HepG2 (cell line): Measurements from ENCODE around the gene PIGA. TPM values are rescaled to one million over a fixed set of nuclear protein-coding genes. Genes with fewer than 3 reads are reported as not detected.
A peak's percentile ranks its signal among the peaks of the same experiment; 100 is the strongest.

Source experiments
- CHD4 ChIP-seq: fragments of 200-600 bp; sonication (generic); IDR thresholded peaks from 2 replicates; pipeline ENCODE4 v1.7.0; 2017; ENCODE audit warnings: mild to moderate bottlenecking, low read length, borderline replicate concordance
- ETV6 ChIP-seq: sonication (generic); formaldehyde crosslinking; conservative IDR thresholded peaks from 2 replicates; pipeline ENCODE4 v1.4.0; 2020; ENCODE audit warnings: missing genetic modification reagents
- EZH2 ChIP-seq: conservative IDR thresholded peaks from 2 replicates; pipeline ENCODE4 v1.6.1; 2012; ENCODE audit warnings: mild to moderate bottlenecking, low read depth, low read length, moderate library complexity
- FOSL2 ChIP-seq: sonication (generic); formaldehyde crosslinking; IDR thresholded peaks from 2 replicates; pipeline ENCODE4 v1.4.0; 2020; ENCODE audit warnings: missing genetic modification reagents
- GTF3A ChIP-seq: sonication (generic); formaldehyde crosslinking; conservative IDR thresholded peaks from 2 replicates; pipeline ENCODE4 v1.4.0; 2020; ENCODE audit warnings: mild to moderate bottlenecking, missing genetic modification reagents
- NR2C2 ChIP-seq: sonication (generic); formaldehyde crosslinking; IDR thresholded peaks from 2 replicates; pipeline ENCODE4 v1.4.0; 2020; ENCODE audit warnings: missing genetic modification reagents, mild to moderate bottlenecking, moderate library complexity, borderline replicate concordance
- REPIN1 ChIP-seq: sonication (generic); formaldehyde crosslinking; IDR thresholded peaks from 2 replicates; pipeline ENCODE4 v1.8.0; 2022; ENCODE audit warnings: missing genetic modification reagents, low read depth, mild to moderate bottlenecking, borderline replicate concordance
- TCF12 ChIP-seq, 2 experiments: fragments of 450-650 bp in 1 of 2; sonication (generic) in 1 of 2; formaldehyde crosslinking in 1 of 2; IDR thresholded peaks; 2 replicates each; pipeline versions ENCODE4 v1.6.1 to v1.8.0; 2017 to 2022; ENCODE audit warnings: antibody characterized with exemption in 1 of 2, mild to moderate bottlenecking in 1 of 2, missing genetic modification reagents in 1 of 2, moderate library complexity in 1 of 2
- ZNF230 ChIP-seq: sonication (generic); formaldehyde crosslinking; IDR thresholded peaks from 2 replicates; pipeline ENCODE4 v1.4.0; 2020; ENCODE audit warnings: mild to moderate bottlenecking, missing genetic modification reagents
- ZNF773 ChIP-seq: sonication (generic); formaldehyde crosslinking; IDR thresholded peaks from 2 replicates; pipeline ENCODE4 v1.4.0; 2020; ENCODE audit warnings: missing genetic modification reagents, borderline replicate concordance
- polyA plus RNA-seq, 8 experiments: library from polyadenylated mRNA; depleted of rRNA in 3 of 8; stranded (reverse) in 7 of 8; unstranded in 1 of 8; fragments of >200 nt; fragmentation: Illumina TruSeq in 4 of 8; extraction: Trizol in 4 of 8; gene quantifications; 2 replicates each; pipeline versions ENCODE4 v1.2.1 to v1.2.3, GENCODE V29; 2011 to 2016; ENCODE audit warnings: low read depth in 4 of 8, missing spikeins in 1 of 8, mixed read lengths in 1 of 8; ENCODE audit not compliant: insufficient read depth in 1 of 8
- total RNA-seq, 5 experiments: library from RNA; depleted of rRNA; stranded (reverse); fragments of >200 nt; fragmentation: Illumina TruSeq; extraction: Trizol; gene quantifications; 2 replicates each; pipeline ENCODE4 v1.2.3, GENCODE V29; 2016; ENCODE audit warnings: low read depth in 1 of 5
- TF ChIP-seq, protein P1 (sequence below): sonication (generic); formaldehyde crosslinking; IDR thresholded peaks from 2 replicates; pipeline ENCODE4 v1.4.0; 2020; ENCODE audit warnings: mild to moderate bottlenecking, missing genetic modification reagents, borderline replicate concordance
- TF ChIP-seq, protein P2 (sequence below): sonication (generic); formaldehyde crosslinking; conservative IDR thresholded peaks from 2 replicates; pipeline ENCODE4 v1.4.0; 2020; ENCODE audit warnings: mild to moderate bottlenecking, missing genetic modification reagents, moderate library complexity
- TF ChIP-seq, protein P3 (sequence below): sonication (generic); formaldehyde crosslinking; IDR thresholded peaks from 2 replicates; pipeline ENCODE4 v1.4.0; 2020; ENCODE audit warnings: mild to moderate bottlenecking, missing genetic modification reagents, borderline replicate concordance

The PIGA gene
- total and polyA plus RNA-seq, 2 of the 13 experiments (the other 11 are each of a cell fraction or from before 2014, with no cell fraction given), result 6.0 to 13.0 TPM

DNA sequence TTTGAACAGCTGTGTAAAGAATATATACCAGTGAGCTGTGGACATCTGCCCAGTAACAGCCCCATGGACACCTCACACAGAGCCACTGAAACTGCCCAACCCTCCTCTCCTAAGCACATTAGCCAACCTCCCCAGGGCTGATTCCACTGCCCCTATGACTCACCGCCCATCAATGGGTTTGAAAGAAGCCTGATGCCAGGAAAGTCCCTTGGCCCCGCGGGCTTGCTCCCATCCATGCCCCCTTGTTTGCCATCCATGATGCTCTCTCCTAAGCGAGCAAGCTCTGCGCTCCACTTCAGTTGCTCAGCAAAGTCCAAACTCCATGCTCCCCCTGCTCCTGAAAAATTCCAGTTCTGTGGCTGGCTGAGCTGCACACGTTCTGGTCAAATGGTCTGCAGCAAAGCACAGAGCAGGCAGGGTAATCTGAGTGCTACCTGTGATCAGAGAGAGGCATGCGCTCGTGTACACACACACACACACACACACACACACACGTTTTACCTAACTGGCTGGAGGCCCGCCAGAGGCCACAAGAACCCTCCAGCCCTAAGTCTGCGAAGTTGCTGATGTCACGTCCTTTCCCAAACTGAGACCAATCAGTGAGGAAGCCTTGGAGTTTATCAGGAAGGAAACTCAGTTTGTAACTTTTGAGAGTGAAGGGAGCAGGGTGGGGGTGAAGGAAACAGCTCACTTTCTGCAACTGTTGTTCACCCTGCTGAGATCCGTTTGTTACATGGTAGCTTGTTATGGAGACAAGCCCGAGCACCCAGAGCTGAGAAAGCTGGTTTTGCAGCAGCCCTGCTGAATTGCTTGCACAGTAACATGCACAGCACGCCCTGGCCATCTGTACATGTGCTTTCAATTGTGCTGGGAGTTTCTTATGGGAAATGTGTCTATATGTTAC is 65.5 kb downstream of the PIGA start, which contains the start of gene ASB9 (continued):
- TF ChIP-seq EZH2 (no peak), TCF12 (IDR thresholded peaks at IDR 0.05) (no peak), TCF12 (CRISPR knock-in tag; IDR thresholded peaks at IDR 0.05) (no peak), GTF3A (CRISPR knock-in tag) (no peak), REPIN1 (CRISPR knock-in tag) (0 out of 2 replicates have a peak, but pooled peaks have one; percentile 56), CHD4 (no peak), ZNF230 (0 out of 2 replicates have a peak, but pooled peaks have one; percentile 52), ZNF773 (no peak), FOSL2 (peak; percentile 90), ETV6 (CRISPR knock-in tag) (no peak), NR2C2 (CRISPR knock-in tag) (no peak)
- TF ChIP-seq, protein P1, sequence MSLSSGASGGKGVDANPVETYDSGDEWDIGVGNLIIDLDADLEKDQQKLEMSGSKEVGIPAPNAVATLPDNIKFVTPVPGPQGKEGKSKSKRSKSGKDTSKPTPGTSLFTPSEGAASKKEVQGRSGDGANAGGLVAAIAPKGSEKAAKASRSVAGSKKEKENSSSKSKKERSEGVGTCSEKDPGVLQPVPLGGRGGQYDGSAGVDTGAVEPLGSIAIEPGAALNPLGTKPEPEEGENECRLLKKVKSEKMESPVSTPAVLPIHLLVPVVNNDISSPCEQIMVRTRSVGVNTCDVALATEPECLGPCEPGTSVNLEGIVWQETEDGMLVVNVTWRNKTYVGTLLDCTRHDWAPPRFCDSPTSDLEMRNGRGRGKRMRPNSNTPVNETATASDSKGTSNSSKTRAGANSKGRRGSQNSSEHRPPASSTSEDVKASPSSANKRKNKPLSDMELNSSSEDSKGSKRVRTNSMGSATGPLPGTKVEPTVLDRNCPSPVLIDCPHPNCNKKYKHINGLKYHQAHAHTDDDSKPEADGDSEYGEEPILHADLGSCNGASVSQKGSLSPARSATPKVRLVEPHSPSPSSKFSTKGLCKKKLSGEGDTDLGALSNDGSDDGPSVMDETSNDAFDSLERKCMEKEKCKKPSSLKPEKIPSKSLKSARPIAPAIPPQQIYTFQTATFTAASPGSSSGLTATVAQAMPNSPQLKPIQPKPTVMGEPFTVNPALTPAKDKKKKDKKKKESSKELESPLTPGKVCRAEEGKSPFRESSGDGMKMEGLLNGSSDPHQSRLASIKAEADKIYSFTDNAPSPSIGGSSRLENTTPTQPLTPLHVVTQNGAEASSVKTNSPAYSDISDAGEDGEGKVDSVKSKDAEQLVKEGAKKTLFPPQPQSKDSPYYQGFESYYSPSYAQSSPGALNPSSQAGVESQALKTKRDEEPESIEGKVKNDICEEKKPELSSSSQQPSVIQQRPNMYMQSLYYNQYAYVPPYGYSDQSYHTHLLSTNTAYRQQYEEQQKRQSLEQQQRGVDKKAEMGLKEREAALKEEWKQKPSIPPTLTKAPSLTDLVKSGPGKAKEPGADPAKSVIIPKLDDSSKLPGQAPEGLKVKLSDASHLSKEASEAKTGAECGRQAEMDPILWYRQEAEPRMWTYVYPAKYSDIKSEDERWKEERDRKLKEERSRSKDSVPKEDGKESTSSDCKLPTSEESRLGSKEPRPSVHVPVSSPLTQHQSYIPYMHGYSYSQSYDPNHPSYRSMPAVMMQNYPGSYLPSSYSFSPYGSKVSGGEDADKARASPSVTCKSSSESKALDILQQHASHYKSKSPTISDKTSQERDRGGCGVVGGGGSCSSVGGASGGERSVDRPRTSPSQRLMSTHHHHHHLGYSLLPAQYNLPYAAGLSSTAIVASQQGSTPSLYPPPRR, result peak; percentile 62
- TF ChIP-seq, protein P2, sequence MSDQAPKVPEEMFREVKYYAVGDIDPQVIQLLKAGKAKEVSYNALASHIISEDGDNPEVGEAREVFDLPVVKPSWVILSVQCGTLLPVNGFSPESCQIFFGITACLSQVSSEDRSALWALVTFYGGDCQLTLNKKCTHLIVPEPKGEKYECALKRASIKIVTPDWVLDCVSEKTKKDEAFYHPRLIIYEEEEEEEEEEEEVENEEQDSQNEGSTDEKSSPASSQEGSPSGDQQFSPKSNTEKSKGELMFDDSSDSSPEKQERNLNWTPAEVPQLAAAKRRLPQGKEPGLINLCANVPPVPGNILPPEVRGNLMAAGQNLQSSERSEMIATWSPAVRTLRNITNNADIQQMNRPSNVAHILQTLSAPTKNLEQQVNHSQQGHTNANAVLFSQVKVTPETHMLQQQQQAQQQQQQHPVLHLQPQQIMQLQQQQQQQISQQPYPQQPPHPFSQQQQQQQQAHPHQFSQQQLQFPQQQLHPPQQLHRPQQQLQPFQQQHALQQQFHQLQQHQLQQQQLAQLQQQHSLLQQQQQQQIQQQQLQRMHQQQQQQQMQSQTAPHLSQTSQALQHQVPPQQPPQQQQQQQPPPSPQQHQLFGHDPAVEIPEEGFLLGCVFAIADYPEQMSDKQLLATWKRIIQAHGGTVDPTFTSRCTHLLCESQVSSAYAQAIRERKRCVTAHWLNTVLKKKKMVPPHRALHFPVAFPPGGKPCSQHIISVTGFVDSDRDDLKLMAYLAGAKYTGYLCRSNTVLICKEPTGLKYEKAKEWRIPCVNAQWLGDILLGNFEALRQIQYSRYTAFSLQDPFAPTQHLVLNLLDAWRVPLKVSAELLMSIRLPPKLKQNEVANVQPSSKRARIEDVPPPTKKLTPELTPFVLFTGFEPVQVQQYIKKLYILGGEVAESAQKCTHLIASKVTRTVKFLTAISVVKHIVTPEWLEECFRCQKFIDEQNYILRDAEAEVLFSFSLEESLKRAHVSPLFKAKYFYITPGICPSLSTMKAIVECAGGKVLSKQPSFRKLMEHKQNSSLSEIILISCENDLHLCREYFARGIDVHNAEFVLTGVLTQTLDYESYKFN (CRISPR knock-in tag), result peak; percentile 71
- TF ChIP-seq, protein P3, sequence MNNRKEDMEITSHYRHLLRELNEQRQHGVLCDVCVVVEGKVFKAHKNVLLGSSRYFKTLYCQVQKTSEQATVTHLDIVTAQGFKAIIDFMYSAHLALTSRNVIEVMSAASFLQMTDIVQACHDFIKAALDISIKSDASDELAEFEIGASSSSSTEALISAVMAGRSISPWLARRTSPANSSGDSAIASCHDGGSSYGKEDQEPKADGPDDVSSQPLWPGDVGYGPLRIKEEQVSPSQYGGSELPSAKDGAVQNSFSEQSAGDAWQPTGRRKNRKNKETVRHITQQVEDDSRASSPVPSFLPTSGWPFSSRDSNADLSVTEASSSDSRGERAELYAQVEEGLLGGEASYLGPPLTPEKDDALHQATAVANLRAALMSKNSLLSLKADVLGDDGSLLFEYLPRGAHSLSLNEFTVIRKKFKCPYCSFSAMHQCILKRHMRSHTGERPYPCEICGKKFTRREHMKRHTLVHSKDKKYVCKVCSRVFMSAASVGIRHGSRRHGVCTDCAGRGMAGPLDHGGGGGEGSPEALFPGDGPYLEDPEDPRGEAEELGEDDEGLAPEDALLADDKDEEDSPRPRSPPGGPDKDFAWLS (CRISPR knock-in tag), result no peak
